Astrocyte of the cerebellum (primary cell): ENCODE results near the gene TECTA.
"Not testable (repeated sequence)": the region's sequence is repeated elsewhere in the genome, so short reads cannot be mapped to it uniquely, and the experiment has no call there.

ENCODE experiments used
- DNase-seq: peaks from one replicate; pipeline ENCODE4 v3.0.0-alpha.2; 2011; ENCODE audit warnings: low read depth
- H3K4me3 ChIP-seq: 2 replicates; pipeline ENCODE4 v1.5.1; 2011; ENCODE audit warnings: mild to moderate bottlenecking, low read depth, low read length, moderate library complexity
- CTCF ChIP-seq: IDR thresholded peaks from 2 replicates; pipeline ENCODE4 v1.5.1; 2012; ENCODE audit warnings: low read length, low read depth, moderate library complexity, mild to moderate bottlenecking; ENCODE audit errors: missing control alignments
- in situ Hi-C: cut with HindIII; loops from 2 replicates; pipeline ENCODE4 v1.10.0; 2017; ENCODE audit warnings: low sequenced_read_pairs

The TECTA gene

GRCh38 chr11:121109916-121110586 is 9.0 kb downstream of the TECTA start:
- in situ Hi-C loops: no loop called here
- DNase-seq: no peak
- H3K4me3 ChIP-seq: no peak overlapping the region
- TF ChIP-seq CTCF: no peak

- H3K4me3 ChIP-seq: no peak overlapping the region
- DNase-seq: no peak
- in situ Hi-C loops: no loop called here
- TF ChIP-seq CTCF: no peak
These were observed 10.1 kb downstream of the TECTA start for GRCh38 chr11:121110871-121111724.

- peak; percentile 68 for TF ChIP-seq CTCF
These were observed 11.7 kb downstream of the TECTA start for GRCh38 chr11:121112498-121113455.

GRCh38 chr11:121113611-121114010 is 12.6 kb downstream of the TECTA start:
- in situ Hi-C loops: no loop called here
- no peak overlapping the region for H3K4me3 ChIP-seq
- no peak for DNase-seq
- no peak for TF ChIP-seq CTCF

More at GRCh38 chr11:121112498-121113455, 11.7 kb downstream of the TECTA start:
- in situ Hi-C loops: no loop called here
- peak; percentile 40 for DNase-seq
- no peak overlapping the region for H3K4me3 ChIP-seq

GRCh38 chr11:121115024-121115423 is 14.0 kb downstream of the TECTA start:
- H3K4me3 ChIP-seq, DNase-seq, in situ Hi-C loops: not testable (repeated sequence)

GRCh38 chr11:121117788-121118187 is 16.7 kb downstream of the TECTA start:
- no peak for TF ChIP-seq CTCF

More at GRCh38 chr11:121117788-121118187, 16.7 kb downstream of the TECTA start:
- no peak for DNase-seq
- in situ Hi-C loops: no loop called here
- no peak overlapping the region for H3K4me3 ChIP-seq
